CD14-positive monocyte (primary cell): ENCODE results near the gene JMJD6. TPM values are rescaled to one million over a fixed set of nuclear protein-coding genes. Genes with fewer than 3 reads are reported as not detected.

ENCODE experiments used
- DNase-seq, 3 donors: peaks; one replicate each; pipeline ENCODE4 v3.0.0-alpha.2; 2011 to 2022
- H2AFZ ChIP-seq: 2 replicates; pipeline ENCODE4 v1.6.0; 2012; ENCODE audit warnings: mild to moderate bottlenecking, low read depth, low read length, inconsistent platforms; ENCODE audit not compliant: insufficient read depth, poor library complexity, severe bottlenecking
- H3K27ac ChIP-seq, 2 donors: 1 replicate in 1 of 2; 2 replicates in 1 of 2; pipeline ENCODE4 v1.5.1; 2012 to 2013; ENCODE audit warnings: low read length in 2 of 2, control low read depth in 1 of 2, inconsistent platforms in 1 of 2, low read depth in 1 of 2, mild to moderate bottlenecking in 1 of 2
- H3K27me3 ChIP-seq, 2 donors: one replicate each; pipeline versions ENCODE4 v1.6.0 to v1.6.1; 2011 to 2013; ENCODE audit warnings: low read length in 2 of 2; ENCODE audit not compliant: control insufficient read depth in 2 of 2, insufficient read depth in 2 of 2
- H3K36me3 ChIP-seq, 2 donors: replicated peaks in 1 of 2; 1 replicate in 1 of 2; 2 replicates in 1 of 2; pipeline versions ENCODE4 v1.5.1 to v1.6.1; 2012 to 2013; ENCODE audit warnings: low read length in 2 of 2, control low read depth in 1 of 2, inconsistent platforms in 1 of 2, mild to moderate bottlenecking in 1 of 2; ENCODE audit not compliant: insufficient read depth in 2 of 2, control insufficient read depth in 1 of 2
- H3K4me1 ChIP-seq, 2 donors: 1 replicate in 1 of 2; 2 replicates in 1 of 2; pipeline versions ENCODE4 v1.5.1 to v1.6.1; 2012 to 2013; ENCODE audit warnings: low read length in 2 of 2, control low read depth in 1 of 2, inconsistent platforms in 1 of 2, mild to moderate bottlenecking in 1 of 2, moderate library complexity in 1 of 2; ENCODE audit not compliant: insufficient read depth in 2 of 2, control insufficient read depth in 1 of 2
- H3K4me2 ChIP-seq: replicated peaks from 2 replicates; pipeline ENCODE3; 2012; ENCODE audit warnings: low read length, moderate library complexity, mild to moderate bottlenecking; ENCODE audit not compliant: poor library complexity, severe bottlenecking; ENCODE audit errors: extremely low read depth
- H3K4me3 ChIP-seq, 3 experiments: fragments of 200-600 bp in 1 of 3; sonication (generic) in 1 of 3; replicated peaks in 1 of 3; 1 replicate in 2 of 3; 2 replicates in 1 of 3; pipeline ENCODE4 v1.5.1; 2011 to 2013; ENCODE audit warnings: low read length in 3 of 3, mild to moderate bottlenecking in 3 of 3, control low read depth in 2 of 3, low read depth in 2 of 3, inconsistent platforms in 1 of 3, moderate library complexity in 1 of 3
- H3K79me2 ChIP-seq: 2 replicates; pipeline ENCODE4 v1.6.0; 2012; ENCODE audit warnings: mild to moderate bottlenecking, control low read depth, inconsistent platforms, low read length, moderate library complexity; ENCODE audit not compliant: insufficient read depth
- H3K9ac ChIP-seq: 2 replicates; pipeline ENCODE4 v1.6.0; 2017; ENCODE audit warnings: low read length, mild to moderate bottlenecking; ENCODE audit not compliant: insufficient read depth, poor library complexity, severe bottlenecking
- H3K9me3 ChIP-seq, 2 donors: replicated peaks in 1 of 2; 1 replicate in 1 of 2; 2 replicates in 1 of 2; pipeline versions ENCODE4 v1.5.1 to v1.6.1; 2012 to 2013; ENCODE audit warnings: low read length in 2 of 2, control low read depth in 1 of 2; ENCODE audit not compliant: control insufficient read depth in 1 of 2, insufficient read depth in 1 of 2
- H4K20me1 ChIP-seq: 2 replicates; pipeline ENCODE4 v1.6.0; 2012; ENCODE audit warnings: mild to moderate bottlenecking, low read length, control low read depth, moderate library complexity; ENCODE audit not compliant: insufficient read depth
- H3K27ac Mint-ChIP-seq, 7 donors: one replicate each; pipeline ENCODE4 v1.8.0; 2020; ENCODE audit warnings: mild to moderate bottlenecking in 7 of 7, mixed read lengths in 7 of 7, moderate library complexity in 6 of 7, inconsistent platforms in 2 of 7
- H3K27me3 Mint-ChIP-seq, 3 donors: one replicate each; pipeline ENCODE4 v1.8.0; 2021 to 2022; ENCODE audit warnings: low read depth in 3 of 3, mild to moderate bottlenecking in 3 of 3, mixed read lengths in 3 of 3, moderate library complexity in 3 of 3, inconsistent platforms in 1 of 3
- H3K36me3 Mint-ChIP-seq, 2 donors: one replicate each; pipeline ENCODE4 v1.8.0; 2020; ENCODE audit warnings: mixed read lengths in 2 of 2, inconsistent platforms in 1 of 2, mild to moderate bottlenecking in 1 of 2
- H3K4me1 Mint-ChIP-seq: one replicate; pipeline ENCODE4 v1.8.0; 2020; ENCODE audit warnings: mild to moderate bottlenecking, mixed read lengths
- H3K4me3 Mint-ChIP-seq, 2 donors: one replicate each; pipeline ENCODE4 v1.8.0; 2020; ENCODE audit warnings: mild to moderate bottlenecking in 2 of 2, mixed read lengths in 2 of 2, moderate library complexity in 1 of 2
- H3K9me3 Mint-ChIP-seq, 7 donors: one replicate each; pipeline ENCODE4 v1.8.0; 2020 to 2022; ENCODE audit warnings: mixed read lengths in 7 of 7, mild to moderate bottlenecking in 6 of 7, moderate library complexity in 6 of 7, inconsistent platforms in 2 of 7
- WGBS: methylation state at CpG from one replicate; pipeline ENCODE4 v1.1.5; 2013; ENCODE audit warnings: missing lambda C conversion rate; ENCODE audit not compliant: insufficient coverage; 5-methylcytosine and 5-hydroxymethylcytosine counted together
- intact Hi-C, 2 donors: fragments of 100-400 bp; cut with micrococcal nuclease; formaldehyde crosslinking; loops; one replicate each; pipeline versions ENCODE4 v1.15.0 to v1.15.1; 2023
- polyA plus RNA-seq, 3 donors: library from polyadenylated mRNA; depleted of rRNA in 1 of 3; unstranded in 2 of 3; stranded (reverse) in 1 of 3; fragments of 300-500 nt in 2 of 3; fragments of >200 nt in 1 of 3; fragmentation: Illumina TruSeq in 2 of 3; gene quantifications; 1 replicate in 2 of 3; 2 replicates in 1 of 3; pipeline ENCODE4 v1.2.3, GENCODE V29; 2012 to 2021
- TF ChIP-seq, protein P1 (sequence below): fragments of 200-600 bp; IDR thresholded peaks from one replicate; pipeline ENCODE4 v1.8.0; 2022; ENCODE audit warnings: antibody characterized with exemption, mild to moderate bottlenecking

Gene JMJD6
- polyA plus RNA-seq, 3 donors = 24.6 to 75.0 (median 26.2) TPM

DNA sequence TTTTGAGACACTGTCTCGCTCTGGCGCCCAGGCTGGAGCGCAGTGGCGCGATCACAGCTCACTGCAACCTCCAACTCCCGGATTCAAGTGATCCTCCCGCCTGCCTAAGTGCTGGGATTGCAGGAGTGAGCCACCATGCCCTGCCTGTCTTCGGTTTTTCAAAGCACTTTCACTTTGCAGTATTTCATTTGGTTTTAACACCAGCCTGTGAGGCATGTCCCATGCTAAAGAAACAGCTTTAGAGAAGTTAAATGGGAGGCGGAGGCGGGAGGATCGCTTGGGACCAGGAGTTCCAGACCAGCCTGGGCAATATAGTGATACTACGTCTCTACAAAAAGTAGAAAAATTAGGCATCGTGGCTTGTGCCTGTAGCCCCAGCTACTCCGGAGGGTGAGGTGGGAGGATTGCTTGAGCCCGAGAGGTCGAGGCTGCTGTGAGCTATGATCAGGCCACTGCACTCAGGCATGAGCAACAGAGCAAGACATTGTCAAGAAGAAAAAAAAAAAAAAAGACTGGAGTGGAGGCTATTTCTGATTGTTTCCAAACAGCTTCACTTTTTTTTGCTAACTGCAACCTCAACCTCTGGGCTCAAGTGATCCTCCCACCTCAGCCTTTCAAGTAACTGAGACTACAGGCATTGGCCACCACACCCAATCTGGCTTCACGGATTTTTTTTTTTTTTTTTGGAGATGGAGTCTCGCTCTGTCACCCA is 1.5 kb upstream of the JMJD6 start:
- peaks cover 31 to 33% of the 10 kb centered on the region in 2 donors for H3K4me1 ChIP-seq
- intact Hi-C loops = loop anchor here (1.0 to 10.0 kb wide), 3 partner anchors 7 to 56 kb away; no protein-coding TSS in a partner anchor
- H3K9me3 Mint-ChIP-seq = peaks cover 0 to 2% (median 0%) of the 10 kb centered on the region in 7 donors
- H3K4me3 Mint-ChIP-seq = peak overlapping the region; percentile 88 to 92
- WGBS = 73% methylated on average over 15 of the region's 18 CpGs
- H3K9ac ChIP-seq = peak overlapping the region; percentile 98
- H3K4me3 ChIP-seq = peak overlapping the region; percentile 62 to 92 (median 91)
- H3K79me2 ChIP-seq = peaks cover 89% of the 10 kb centered on the region
- peak overlapping the region; percentile 86 for H3K4me2 ChIP-seq
- peaks cover 43% of the 10 kb centered on the region for H3K4me1 Mint-ChIP-seq
- peaks cover 0 to 2% (median 0%) of the 10 kb centered on the region in 3 donors for H3K27me3 Mint-ChIP-seq
- TF ChIP-seq, protein P1, sequence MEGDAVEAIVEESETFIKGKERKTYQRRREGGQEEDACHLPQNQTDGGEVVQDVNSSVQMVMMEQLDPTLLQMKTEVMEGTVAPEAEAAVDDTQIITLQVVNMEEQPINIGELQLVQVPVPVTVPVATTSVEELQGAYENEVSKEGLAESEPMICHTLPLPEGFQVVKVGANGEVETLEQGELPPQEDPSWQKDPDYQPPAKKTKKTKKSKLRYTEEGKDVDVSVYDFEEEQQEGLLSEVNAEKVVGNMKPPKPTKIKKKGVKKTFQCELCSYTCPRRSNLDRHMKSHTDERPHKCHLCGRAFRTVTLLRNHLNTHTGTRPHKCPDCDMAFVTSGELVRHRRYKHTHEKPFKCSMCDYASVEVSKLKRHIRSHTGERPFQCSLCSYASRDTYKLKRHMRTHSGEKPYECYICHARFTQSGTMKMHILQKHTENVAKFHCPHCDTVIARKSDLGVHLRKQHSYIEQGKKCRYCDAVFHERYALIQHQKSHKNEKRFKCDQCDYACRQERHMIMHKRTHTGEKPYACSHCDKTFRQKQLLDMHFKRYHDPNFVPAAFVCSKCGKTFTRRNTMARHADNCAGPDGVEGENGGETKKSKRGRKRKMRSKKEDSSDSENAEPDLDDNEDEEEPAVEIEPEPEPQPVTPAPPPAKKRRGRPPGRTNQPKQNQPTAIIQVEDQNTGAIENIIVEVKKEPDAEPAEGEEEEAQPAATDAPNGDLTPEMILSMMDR = no peak
- DNase-seq = peak in 1 of 3 donors; percentile 25
- H3K9me3 ChIP-seq = no peaks in the 10 kb centered on the region
- peak overlapping the region; percentile 98 for H3K27ac ChIP-seq
- H2AFZ ChIP-seq = no peak overlapping the region
- no peaks in the 10 kb centered on the region for H3K27me3 ChIP-seq
- peaks cover 62% of the 10 kb centered on the region for H4K20me1 ChIP-seq
- H3K36me3 ChIP-seq = peaks cover 28 to 54% of the 10 kb centered on the region in 2 donors
- peak overlapping the region; percentile 91 to 98 (median 97) for H3K27ac Mint-ChIP-seq
- peaks cover 40 to 60% of the 10 kb centered on the region in 2 donors for H3K36me3 Mint-ChIP-seq

DNA sequence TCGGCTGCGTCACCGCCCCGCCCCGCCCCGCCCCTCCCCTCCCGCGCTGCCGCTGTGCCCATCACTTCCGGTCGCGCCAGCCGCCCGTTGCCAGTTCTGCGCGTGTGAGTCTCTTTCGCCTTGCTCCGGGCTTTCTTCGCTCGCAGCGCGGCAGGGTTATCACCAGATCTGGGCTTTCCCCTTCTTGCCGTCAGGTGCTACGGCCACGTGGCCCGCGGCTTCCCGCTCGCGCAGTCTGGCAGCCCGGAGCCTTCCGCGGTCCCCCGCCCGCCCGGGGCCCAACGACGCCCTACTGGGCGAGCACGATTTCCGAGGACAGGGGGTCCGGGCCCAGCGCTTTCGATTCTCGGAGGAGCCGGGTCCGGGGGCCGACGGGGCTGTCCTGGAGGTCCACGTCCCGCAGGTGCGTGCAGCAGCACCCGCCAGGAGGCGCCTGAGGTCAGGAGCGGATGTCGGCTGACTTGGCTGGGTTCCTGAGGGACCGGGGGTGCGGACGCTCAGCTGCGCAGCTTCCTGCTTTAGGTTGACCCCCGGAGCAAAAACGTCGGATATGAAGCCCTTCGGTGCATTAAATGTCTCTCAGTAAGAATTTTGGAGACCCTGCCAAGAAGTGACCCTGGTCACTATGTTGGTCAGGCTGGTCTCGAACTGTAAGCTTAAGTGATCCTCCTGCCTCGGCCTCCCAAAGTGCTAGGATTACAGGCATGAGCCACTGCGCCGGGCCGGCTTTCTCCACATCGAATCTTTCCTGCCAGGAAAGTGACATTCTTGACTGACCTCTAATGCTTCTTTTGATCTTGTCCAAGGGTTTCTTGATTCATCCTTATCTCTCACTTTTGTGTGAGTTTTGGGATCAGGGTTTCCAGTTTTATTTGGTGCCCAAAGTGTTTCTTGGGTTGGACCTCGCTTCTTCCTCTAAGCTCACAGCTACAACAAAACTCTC is 641 bp upstream of the JMJD6 start, which contains the start of gene METTL23:
METTL23 (plus strand) TSS at position 64 of the 943 bp plus-strand sequence. CDS start 2,872 bp downstream, outside the sequence.
- Histone ChIP-seq H3K4me1 (peaks cover 31 to 32% of the 10 kb centered on the region in 2 donors), H3K27ac (peak within 1 kb of the TSS; percentile 98), H3K36me3 (peaks cover 31 to 53% of the 10 kb centered on the region in 2 donors), H3K9me3 (no peaks in the 10 kb centered on the region), H3K4me2 (peak within 1 kb of the TSS; percentile 86), H3K27me3 (no peaks in the 10 kb centered on the region), H3K79me2 (peaks cover 87% of the 10 kb centered on the region), H2AFZ (peak within 1 kb of the TSS; percentile 59), H3K4me3 (peak within 1 kb of the TSS; percentile 91 to 97 (median 92)), H4K20me1 (peaks cover 62% of the 10 kb centered on the region), H3K9ac (peak within 1 kb of the TSS; percentile 98)
- DNase-seq = peak; percentile 69 to 77 (median 74)
- H3K27me3 Mint-ChIP-seq = peaks cover 0 to 2% (median 0%) of the 10 kb centered on the region in 3 donors
- H3K36me3 Mint-ChIP-seq = peaks cover 40 to 61% of the 10 kb centered on the region in 2 donors
- WGBS = under 1% methylated on average over 57 of the region's 71 CpGs
- H3K27ac Mint-ChIP-seq = peak within 1 kb of the TSS; percentile 94 to 98 (median 97)
- H3K4me1 Mint-ChIP-seq = peaks cover 40% of the 10 kb centered on the region
- TF ChIP-seq, protein P1 = peak; percentile 93
- peak within 1 kb of the TSS; percentile 92 to 95 for H3K4me3 Mint-ChIP-seq
- H3K9me3 Mint-ChIP-seq = peaks cover 0 to 2% (median 0%) of the 10 kb centered on the region in 7 donors
- intact Hi-C loops = loop anchor here (1.0 to 10.0 kb wide), 4 partner anchors 8 to 55 kb away; partner anchors contain the start of gene SRSF2 (in 1 of the 2)
